Spleen (tissue), 11 donors: Measurements from ENCODE around the gene ZNF70. TPM values are rescaled to one million over a fixed set of nuclear protein-coding genes. Genes with fewer than 3 reads are reported as not detected.

Source experiments
- DNase-seq: peaks from one replicate; pipeline ENCODE4 v3.0.0-alpha.2; 2020
- H3K27ac ChIP-seq, 8 donors: fragments of 200-600 bp; sonication (generic) in 7 of 8; 1 replicate in 4 of 8; 2 replicates in 4 of 8; pipeline versions ENCODE4 v1.5.0 to v1.8.0; 2016 to 2021; ENCODE audit warnings: inconsistent platforms in 4 of 8, mild to moderate bottlenecking in 4 of 8, moderate library complexity in 1 of 8
- H3K27me3 ChIP-seq, 7 donors: fragments of 200-600 bp; sonication (generic) in 6 of 7; replicated peaks in 1 of 7; 1 replicate in 4 of 7; 2 replicates in 3 of 7; pipeline versions ENCODE4 v1.5.0 to v1.8.0; 2016 to 2021; ENCODE audit warnings: inconsistent platforms in 3 of 7, mild to moderate bottlenecking in 1 of 7
- H3K36me3 ChIP-seq, 6 donors: fragments of 200-600 bp; sonication (generic) in 5 of 6; 1 replicate in 4 of 6; 2 replicates in 2 of 6; pipeline versions ENCODE4 v1.5.0 to v1.8.0; 2016 to 2021; ENCODE audit warnings: inconsistent platforms in 2 of 6
- H3K4me1 ChIP-seq, 6 donors: fragments of 200-600 bp; sonication (generic) in 5 of 6; 1 replicate in 3 of 6; 2 replicates in 3 of 6; pipeline versions ENCODE4 v1.5.0 to v1.8.0; 2016 to 2021; ENCODE audit warnings: inconsistent platforms in 3 of 6
- H3K4me3 ChIP-seq, 8 donors: fragments of 200-600 bp; sonication (generic) in 7 of 8; 1 replicate in 4 of 8; 2 replicates in 4 of 8; pipeline versions ENCODE4 v1.5.0 to v1.8.0; 2016 to 2021; ENCODE audit warnings: inconsistent platforms in 4 of 8, mild to moderate bottlenecking in 4 of 8, moderate library complexity in 2 of 8
- H3K9me3 ChIP-seq, 8 donors: fragments of 200-600 bp; sonication (generic) in 7 of 8; 1 replicate in 4 of 8; 2 replicates in 4 of 8; pipeline versions ENCODE4 v1.5.0 to v1.8.0; 2016 to 2021; ENCODE audit warnings: inconsistent platforms in 4 of 8
- CTCF ChIP-seq, 11 experiments: fragments of 200-600 bp in 7 of 11; fragments of 450-650 bp in 4 of 11; sonication (generic) in 4 of 11; IDR thresholded peaks in 8 of 11; conservative IDR thresholded peaks in 3 of 11; 1 replicate in 7 of 11; 2 replicates in 4 of 11; pipeline versions ENCODE4 v1.4.0 to v1.8.0; 2016 to 2021; ENCODE audit warnings: antibody characterized with exemption in 11 of 11, inconsistent platforms in 4 of 11, mild to moderate bottlenecking in 1 of 11
- POLR2A ChIP-seq, 3 donors: fragments of 450-650 bp; IDR thresholded peaks; one replicate each; pipeline ENCODE4 v1.5.1; 2017; ENCODE audit warnings: antibody characterized with exemption in 3 of 3, mild to moderate bottlenecking in 1 of 3
- POLR2AphosphoS5 ChIP-seq, 3 donors: sonication (generic); formaldehyde crosslinking; IDR thresholded peaks; one replicate each; pipeline ENCODE4 v1.5.1; 2017; ENCODE audit warnings: antibody characterized with exemption in 3 of 3
- WGBS, 5 donors: extraction: QIAGEN DNeasy Blood & Tissue Kit in 3 of 5; methylation state at CpG; one replicate each; pipeline versions ENCODE4 v1.1.5 to v1.1.7; 2013 to 2018; 5-methylcytosine and 5-hydroxymethylcytosine counted together
- intact Hi-C: fragments of 100-400 bp; cut with DNase I; formaldehyde crosslinking; loops from one replicate; pipeline ENCODE4 v1.15.0; 2023; ENCODE audit warnings: low total_unique reads
- polyA plus RNA-seq, 3 donors: library from polyadenylated mRNA; stranded (reverse); fragments of 200-250 nt; gene quantifications; one replicate each; pipeline ENCODE4 v1.2.1, GENCODE V29; 2013
- total RNA-seq, 7 donors: library from RNA; depleted of rRNA in 3 of 7; stranded (reverse); fragments of >200 nt in 3 of 7; fragmentation: NEBNext Ultra II Directional in 4 of 7; extraction: Animal tissue kit (Norgen Biotek cat#: 25700) in 4 of 7; gene quantifications; one replicate each; pipeline versions ENCODE4 v1.1.0 to v1.2.1, GENCODE V29; 2016 to 2021
- donor health status: healthy with polysubstance abuse.
- donor health status: DM: no; HTN: no; CAD: no; lungs with moderate emphysema.
- donor health status: DM: no; HTN: no; CAD: no.
- donor health status: Bipolar disorder and iron deficiency.
- donor health status: healthy.
- donor health status: DM: no; HTN: no; CAD: no.
- donor health status: DM: yes; HTN: yes; CAD: no.

The ZNF70 gene
- total and polyA plus RNA-seq, 10 donors = 0.55 to 7.4 (median 5.6) TPM

- Histone ChIP-seq H3K27ac (no peak overlapping the region), H3K4me3 (no peak overlapping the region), H3K27me3 (peaks cover 0 to 16% (median 0%) of the 10 kb centered on the region in 7 donors), H3K4me1 (peaks cover 36 to 98% (median 79%) of the 10 kb centered on the region in 6 donors), H3K36me3 (peaks cover 0 to 18% (median 0%) of the 10 kb centered on the region in 6 donors), H3K9me3 (no peaks in the 10 kb centered on the region)
- intact Hi-C loops = no loop called here
- WGBS, 5 donors = 46 to 61% (median 52%) methylated on average over 5 to 6 of the region's 6 CpGs
- no peak for DNase-seq
- TF ChIP-seq POLR2AphosphoS5 (IDR thresholded peaks at IDR 0.05) (no peak), POLR2A (IDR thresholded peaks at IDR 0.05) (no peak), CTCF (IDR thresholded peaks at IDR 0.05 in 8 of 11, conservative IDR thresholded peaks at IDR 0.05 in 3 of 11) (peak in 1 of 11 experiments; percentile 9)
Observed at GRCh38 chr22:23769321-23769965, 18.5 kb upstream of the ZNF70 start.

GRCh38 chr22:23767673-23768548 is 17.0 kb upstream of the ZNF70 start, which contains the start of gene CHCHD10:
Gene CHCHD10, minus strand, starts transcription at chr22:23767972. Its CDS starts 98 bp downstream, at chr22:23767874.
- H3K9me3 ChIP-seq = no peaks in the 10 kb centered on the region
- WGBS, 5 donors = 1 to 4% (median 1%) methylated on average over 15 to 63 of the region's 63 CpGs
- TF ChIP-seq CTCF (IDR thresholded peaks at IDR 0.05 in 8 of 11, conservative IDR thresholded peaks at IDR 0.05 in 3 of 11) (peak; percentile 60 to 91 (median 83)), POLR2A (IDR thresholded peaks at IDR 0.05) (peak in 1 of 3 donors; percentile 70), POLR2AphosphoS5 (IDR thresholded peaks at IDR 0.05) (peak; percentile 81 to 89 (median 88))
- H3K27ac ChIP-seq = peak within 1 kb of the TSS; percentile 80 to 92 (median 84)
- H3K27me3 ChIP-seq = peaks cover 0 to 8% (median 0%) of the 10 kb centered on the region in 7 donors
- intact Hi-C loops = no loop called here
- peaks cover 43 to 98% (median 85%) of the 10 kb centered on the region in 6 donors for H3K4me1 ChIP-seq
- peak within 1 kb of the TSS; percentile 49 to 91 (median 74) for H3K4me3 ChIP-seq
- peaks cover 0 to 19% (median 0%) of the 10 kb centered on the region in 6 donors for H3K36me3 ChIP-seq
- DNase-seq = peak; percentile 95

DNA sequence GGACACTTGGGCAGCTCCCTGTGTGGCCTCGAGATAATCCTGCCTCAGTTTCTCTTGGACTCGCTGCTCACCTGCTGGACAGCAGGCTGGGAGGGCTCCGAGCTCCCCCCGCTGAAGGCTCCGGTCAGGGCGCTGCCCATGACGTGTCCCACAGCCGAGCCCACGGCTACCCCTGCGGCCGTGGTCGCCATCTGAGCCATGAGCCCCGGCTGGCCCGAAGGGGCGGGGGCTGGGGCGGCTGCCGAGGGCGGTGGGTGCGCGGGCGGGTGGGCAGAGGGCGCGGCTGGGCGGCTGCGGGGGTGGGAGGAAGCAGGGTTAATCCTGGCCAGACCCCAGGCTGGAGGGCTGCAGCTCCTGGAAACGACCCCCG is 16.4 kb upstream of the ZNF70 start:
- Histone ChIP-seq H3K4me1 (peaks cover 45 to 99% (median 86%) of the 10 kb centered on the region in 6 donors), H3K27ac (peak overlapping the region; percentile 80 to 92 (median 84)), H3K9me3 (no peaks in the 10 kb centered on the region), H3K36me3 (peaks cover 0 to 19% (median 0%) of the 10 kb centered on the region in 6 donors), H3K4me3 (peak overlapping the region; percentile 49 to 91 (median 74)), H3K27me3 (peaks cover 0 to 2% (median 0%) of the 10 kb centered on the region in 7 donors)
- no peak for DNase-seq
- 6 to 14% (median 6%) methylated on average over 4 to 27 of the region's 27 CpGs for WGBS, 5 donors
- no peak for TF ChIP-seq POLR2A (IDR thresholded peaks at IDR 0.05)
- no peak for TF ChIP-seq POLR2AphosphoS5 (IDR thresholded peaks at IDR 0.05)
- no peak for TF ChIP-seq CTCF (IDR thresholded peaks at IDR 0.05 in 8 of 11, conservative IDR thresholded peaks at IDR 0.05 in 3 of 11)
- intact Hi-C loops = no loop called here
